HG02588 (cell line): ENCODE data around the gene KIF15.
"Not testable (repeated sequence)": the region's sequence is repeated elsewhere in the genome, so short reads cannot be mapped to it uniquely, and the experiment has no call there.

Source experiments
- ATAC-seq: cut with Tn5 transposase; IDR thresholded peaks from one replicate; pipeline ENCODE4 v1.9.1; 2021; ENCODE audit warnings: mild to moderate bottlenecking, moderate library complexity; ENCODE audit not compliant: unreplicated experiment

KIF15 gene

GRCh38 chr3:44761424-44762169, at the start of gene KIF15, which contains the start of gene KIAA1143:
KIF15 (plus strand) TSS chr3:44761794; CDS start chr3:44761866, 72 bp downstream.
KIAA1143 (minus strand) TSS chr3:44761619; CDS start chr3:44761602, 17 bp downstream.
- peak; percentile 86 for ATAC-seq

DNA sequence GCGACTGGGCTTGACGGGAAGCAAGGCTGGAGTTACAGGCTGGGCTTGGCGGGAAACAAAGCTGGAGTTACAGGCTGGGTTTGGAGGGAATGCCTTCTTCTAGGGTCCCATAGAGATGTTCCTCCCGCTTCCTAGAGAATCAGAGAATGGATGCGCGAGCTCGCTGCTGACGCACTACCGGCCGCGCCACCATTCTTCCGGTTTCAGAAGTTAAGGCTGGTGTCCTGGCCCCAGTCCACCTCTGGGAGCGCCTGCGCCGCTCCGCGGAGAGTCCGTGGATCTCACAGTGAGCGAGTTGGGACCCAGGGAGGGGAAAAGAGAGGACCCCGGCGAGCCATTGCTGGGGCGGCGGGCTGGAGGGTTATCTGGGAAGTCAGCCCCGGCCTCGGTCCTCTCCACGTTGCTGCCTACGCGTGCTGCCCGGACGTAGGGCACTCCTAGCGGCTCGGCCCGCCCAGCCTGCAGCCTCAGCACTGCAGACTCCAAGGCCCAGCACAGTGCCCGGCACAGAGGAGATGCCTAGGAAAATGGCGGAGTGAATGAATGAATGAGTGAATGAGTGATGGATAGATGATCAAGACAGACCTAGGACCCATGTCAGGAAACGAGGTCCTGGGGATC, 49.0 kb upstream of the KIF15 start, which contains the start of gene ZNF502:
Gene ZNF502 (plus strand): TSS at position 206 of the 621 bp plus-strand sequence. CDS start 7,602 bp downstream, outside the sequence.
- ATAC-seq = no peak

- no peak for ATAC-seq
These were observed 40.1 kb upstream of the KIF15 start for GRCh38 chr3:44721231-44722102.

GRCh38 chr3:44722103-44722401, 39.5 kb upstream of the KIF15 start:
- no peak for ATAC-seq

GRCh38 chr3:44729384-44729910, 32.1 kb upstream of the KIF15 start, which contains the start of gene ZNF501:
ZNF501 (plus strand) TSS chr3:44729635; CDS start chr3:44734422, 4,787 bp downstream.
- ATAC-seq = peak; percentile 76

- ATAC-seq = no peak
These were observed 26.9 kb upstream of the KIF15 start for GRCh38 chr3:44734646-44735168.

DNA sequence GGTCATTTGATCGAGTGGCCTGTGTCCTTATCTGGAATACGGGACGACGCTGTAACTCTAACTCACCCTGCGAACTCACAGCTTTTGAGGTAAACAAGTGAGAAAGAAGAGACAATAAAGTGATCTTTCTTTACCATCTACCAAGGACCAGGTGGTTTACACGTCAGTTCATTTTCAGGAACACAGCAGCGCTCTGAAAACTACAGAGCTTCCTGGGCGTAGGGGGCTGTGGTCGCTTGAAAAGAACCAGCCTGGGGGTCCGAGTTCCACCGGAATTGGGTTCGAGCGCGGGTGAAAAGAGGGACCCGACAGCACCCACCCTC, 532 bp upstream of the KIF15 start:
- ATAC-seq = no peak

DNA sequence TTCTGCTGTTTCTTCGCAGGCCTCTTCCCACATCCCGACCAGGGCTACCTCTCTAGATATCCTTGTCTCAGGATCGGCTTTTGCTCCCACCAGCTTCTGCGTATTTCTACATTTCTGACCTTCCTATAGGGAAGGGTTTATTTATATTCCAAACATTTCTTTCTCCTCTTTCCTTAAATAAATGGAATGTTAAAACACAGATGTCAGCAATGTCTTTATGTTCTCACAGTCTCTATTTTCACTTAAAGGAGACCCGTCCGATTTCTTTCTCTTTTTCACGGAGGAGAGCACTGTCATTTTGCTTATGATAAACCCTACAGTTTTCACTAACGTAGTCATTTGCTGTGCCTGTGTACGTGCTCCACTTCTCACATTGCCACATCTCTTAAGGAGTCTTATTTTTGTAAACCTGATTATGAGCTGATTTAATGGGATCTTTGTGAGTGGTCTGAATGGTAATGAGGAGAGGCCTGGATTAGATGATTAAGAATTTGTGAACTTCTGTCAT, 630 bp downstream of the KIF15 start:
- no peak for ATAC-seq

DNA sequence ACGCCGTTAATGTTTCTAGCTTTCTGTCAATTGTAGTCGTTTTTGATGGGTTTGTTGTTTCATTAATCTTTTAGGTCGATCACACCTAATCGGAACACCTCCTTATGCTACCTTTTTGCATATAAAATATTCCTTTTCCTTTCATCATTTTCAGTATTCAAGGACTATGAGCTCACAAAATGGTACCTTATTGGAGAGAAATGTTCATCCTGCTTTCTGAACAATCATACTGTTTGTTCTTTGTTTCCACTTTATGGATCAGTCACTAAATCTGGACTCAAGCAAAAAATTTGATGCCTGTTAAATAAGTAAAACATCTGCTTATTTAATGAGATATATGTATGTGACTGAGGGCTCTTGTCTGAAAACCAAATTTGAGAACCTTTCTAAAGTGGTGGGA, 1.1 kb downstream of the KIF15 start:
- ATAC-seq = no peak

- ATAC-seq = no peak
These were observed 2.7 kb downstream of the KIF15 start for GRCh38 chr3:44764248-44764647.

- ATAC-seq = no peak
These were observed 10.0 kb downstream of the KIF15 start for GRCh38 chr3:44771424-44772098.

DNA sequence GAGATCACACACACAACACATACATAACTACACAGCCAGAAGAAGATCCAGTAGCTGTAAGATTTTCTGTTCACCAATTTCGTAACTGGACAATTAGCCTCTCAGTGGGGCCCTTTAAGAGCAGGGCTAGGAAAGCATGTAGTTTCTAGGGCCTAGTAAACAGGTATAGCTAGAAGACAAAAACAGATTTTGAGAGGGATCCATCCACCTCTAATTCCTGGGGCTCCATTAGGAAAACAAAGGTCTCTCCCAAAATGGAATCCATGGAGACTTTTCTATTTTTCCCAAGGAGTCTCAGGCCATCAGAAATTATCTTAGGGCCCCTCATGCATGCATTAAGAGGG, 10.5 kb downstream of the KIF15 start:
- ATAC-seq = no peak

DNA sequence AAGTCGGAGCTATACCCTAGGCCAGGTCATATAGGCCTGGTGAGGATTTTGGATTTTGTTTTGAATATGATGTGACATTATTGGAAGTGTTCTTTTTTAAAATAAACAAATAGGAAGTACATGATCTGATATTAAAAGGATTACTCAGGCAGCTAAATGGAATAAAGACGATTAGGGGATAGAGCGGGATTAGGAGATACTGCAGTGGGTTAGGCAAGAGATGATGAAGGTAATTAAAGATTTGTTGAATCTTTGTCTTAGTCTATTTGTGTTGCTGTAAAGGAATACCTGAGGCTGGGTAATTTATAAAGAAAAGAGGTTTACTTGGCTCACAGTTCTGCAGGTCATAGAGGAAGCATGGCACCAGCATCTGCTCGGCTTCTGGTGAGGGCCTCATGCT, 21.3 kb downstream of the KIF15 start:
- ATAC-seq = no peak

- ATAC-seq = no peak
These were observed 33.6 kb downstream of the KIF15 start for GRCh38 chr3:44795197-44795596.

- no peak for ATAC-seq
These were observed 40.4 kb downstream of the KIF15 start for GRCh38 chr3:44802011-44802410.

DNA sequence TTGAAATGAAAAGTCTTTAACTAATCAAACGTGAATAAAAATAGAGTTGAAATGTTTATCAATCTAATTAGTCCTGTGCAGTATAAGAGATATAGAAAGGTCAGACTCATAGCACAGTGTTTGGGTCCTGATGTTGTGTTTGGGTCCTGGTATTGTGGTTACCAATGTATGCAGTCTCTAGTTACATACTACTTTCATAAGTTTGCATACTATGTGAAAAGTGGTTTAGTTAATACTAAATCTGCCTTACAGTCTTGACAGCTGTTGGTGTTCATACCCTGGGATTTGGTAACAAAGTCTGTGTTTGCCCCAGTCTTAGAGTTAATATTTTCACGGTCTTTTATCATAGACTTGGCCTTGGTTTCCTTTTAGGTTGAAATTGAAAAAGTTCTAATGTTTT, 41.7 kb downstream of the KIF15 start:
- no peak for ATAC-seq

DNA sequence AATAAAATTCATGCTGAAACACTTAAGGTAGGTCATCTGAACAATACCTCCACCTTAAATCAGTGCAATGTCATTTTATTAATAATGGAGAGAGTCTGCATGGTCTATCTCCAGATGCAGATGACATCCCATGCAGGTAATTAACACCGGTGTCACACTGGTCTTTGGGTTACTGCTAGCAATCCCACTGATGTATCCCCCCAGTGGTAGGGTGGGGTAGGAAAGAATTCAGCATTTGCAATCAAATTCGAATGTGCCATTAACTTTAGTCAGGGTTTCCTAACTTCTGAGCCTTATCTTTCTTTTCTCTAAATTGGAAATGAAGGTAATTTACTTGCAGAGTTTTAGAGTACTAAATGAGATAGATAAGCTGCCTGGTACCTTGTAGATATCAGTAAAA, 44.4 kb downstream of the KIF15 start:
- no peak for ATAC-seq

DNA sequence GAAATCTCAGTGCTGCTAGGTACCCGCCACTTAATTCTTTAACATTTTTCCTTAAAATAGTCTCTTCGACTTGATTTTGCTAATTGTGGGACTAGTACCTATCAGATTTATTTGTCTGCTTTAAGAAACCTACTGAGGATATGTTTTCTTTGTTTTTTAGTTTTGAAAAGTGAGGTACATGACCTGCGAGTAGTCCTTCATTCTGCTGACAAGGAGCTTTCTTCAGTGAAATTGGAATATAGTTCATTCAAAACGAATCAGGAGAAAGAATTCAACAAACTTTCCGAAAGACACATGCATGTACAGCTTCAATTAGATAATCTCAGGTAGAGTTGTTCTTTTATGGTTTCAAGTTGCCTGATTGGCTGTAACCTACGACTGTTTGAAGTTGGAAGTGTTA, 53.2 kb downstream of the KIF15 start:
- no peak for ATAC-seq

GRCh38 chr3:44816334-44816733, 54.7 kb downstream of the KIF15 start:
- not testable (repeated sequence) for ATAC-seq

GRCh38 chr3:44821206-44821605, 59.6 kb downstream of the KIF15 start:
- ATAC-seq = not testable (repeated sequence)
